ENCODE data around the gene ABCB9. TPM values are rescaled to one million over a fixed set of nuclear protein-coding genes. Genes with fewer than 3 reads are reported as not detected.

Gene ABCB9
- total and polyA plus RNA-seq, 4 donors: 2.7 to 7.5 (median 4.8) TPM

DNA sequence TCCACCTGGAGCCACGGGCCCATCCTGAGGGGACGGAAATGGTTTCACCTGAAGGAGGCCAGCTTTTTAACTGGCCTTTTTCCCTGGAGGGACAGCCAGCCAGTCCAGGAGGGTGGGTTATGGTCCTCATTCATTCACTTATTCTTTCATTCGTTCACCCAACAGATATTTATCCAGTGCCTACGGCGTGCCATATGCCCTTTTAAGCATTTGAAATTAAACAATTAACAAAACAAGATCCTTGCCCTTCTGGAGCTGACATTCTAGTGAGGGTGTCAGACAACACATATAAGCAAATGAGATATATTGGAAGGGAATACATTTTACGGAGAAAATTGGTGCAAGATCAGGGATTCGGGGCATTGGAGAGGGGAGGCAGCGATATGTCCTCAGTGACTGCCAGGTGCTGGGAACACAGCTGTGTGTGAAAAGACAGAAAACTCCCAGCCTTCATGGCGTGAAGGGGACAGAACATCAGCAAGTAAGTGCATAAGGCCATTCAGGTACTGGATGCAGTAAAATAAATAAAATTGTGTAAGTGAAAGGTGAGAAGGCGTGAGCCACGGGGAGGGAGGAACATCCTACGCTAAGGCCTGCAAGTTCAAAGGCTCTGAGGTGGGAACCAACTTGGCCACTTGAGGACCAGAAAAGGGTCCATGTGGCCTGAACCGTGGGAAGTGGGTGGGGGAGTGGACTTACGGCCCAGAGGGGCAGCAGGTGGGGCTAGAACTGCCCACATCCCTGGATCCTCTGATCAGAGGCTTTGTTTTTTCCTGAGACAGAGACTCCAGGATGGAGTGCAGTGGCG lies 684 bp upstream of the ABCB9 start:
- Histone ChIP-seq H3K27me3 (ENCODE audit: control insufficient read depth in 3 of 3, insufficient read depth in 3 of 3, low read length in 2 of 3) (no peaks in the 10 kb centered on the region), H3K27ac (ENCODE audit: low read depth in 1 of 2, low read length in 1 of 2) (peak overlapping the region in 1 of 2 donors; percentile 48), H3K9ac (ENCODE audit: insufficient read depth in 1 of 2, low read length in 2 of 2) (no peak overlapping the region), H3K4me3 (no peak overlapping the region), H3K36me3 (ENCODE audit: control insufficient read depth in 4 of 4, insufficient read depth in 4 of 4, low read length in 4 of 4) (no peaks in the 10 kb centered on the region), H3K9me3 (ENCODE audit: control insufficient read depth in 4 of 4, insufficient read depth in 3 of 4, low read length in 3 of 4) (no peaks in the 10 kb centered on the region), H3K4me1 (ENCODE audit: control insufficient read depth in 5 of 5, insufficient read depth in 5 of 5, low read length in 5 of 5) (peaks cover 0 to 39% (median 11%) of the 10 kb centered on the region in 5 donors)
- TF ChIP-seq, protein P1, sequence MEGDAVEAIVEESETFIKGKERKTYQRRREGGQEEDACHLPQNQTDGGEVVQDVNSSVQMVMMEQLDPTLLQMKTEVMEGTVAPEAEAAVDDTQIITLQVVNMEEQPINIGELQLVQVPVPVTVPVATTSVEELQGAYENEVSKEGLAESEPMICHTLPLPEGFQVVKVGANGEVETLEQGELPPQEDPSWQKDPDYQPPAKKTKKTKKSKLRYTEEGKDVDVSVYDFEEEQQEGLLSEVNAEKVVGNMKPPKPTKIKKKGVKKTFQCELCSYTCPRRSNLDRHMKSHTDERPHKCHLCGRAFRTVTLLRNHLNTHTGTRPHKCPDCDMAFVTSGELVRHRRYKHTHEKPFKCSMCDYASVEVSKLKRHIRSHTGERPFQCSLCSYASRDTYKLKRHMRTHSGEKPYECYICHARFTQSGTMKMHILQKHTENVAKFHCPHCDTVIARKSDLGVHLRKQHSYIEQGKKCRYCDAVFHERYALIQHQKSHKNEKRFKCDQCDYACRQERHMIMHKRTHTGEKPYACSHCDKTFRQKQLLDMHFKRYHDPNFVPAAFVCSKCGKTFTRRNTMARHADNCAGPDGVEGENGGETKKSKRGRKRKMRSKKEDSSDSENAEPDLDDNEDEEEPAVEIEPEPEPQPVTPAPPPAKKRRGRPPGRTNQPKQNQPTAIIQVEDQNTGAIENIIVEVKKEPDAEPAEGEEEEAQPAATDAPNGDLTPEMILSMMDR (IDR thresholded peaks at IDR 0.05; ENCODE audit: control extremely low read depth, extremely low read depth): no peak
- 62 to 72% methylated on average over 15 of the region's 15 CpGs for WGBS, 2 donors
- ATAC-seq (ENCODE audit: insufficient read depth, low FRiP score) (no peak), DNase-seq (no peak)

DNA sequence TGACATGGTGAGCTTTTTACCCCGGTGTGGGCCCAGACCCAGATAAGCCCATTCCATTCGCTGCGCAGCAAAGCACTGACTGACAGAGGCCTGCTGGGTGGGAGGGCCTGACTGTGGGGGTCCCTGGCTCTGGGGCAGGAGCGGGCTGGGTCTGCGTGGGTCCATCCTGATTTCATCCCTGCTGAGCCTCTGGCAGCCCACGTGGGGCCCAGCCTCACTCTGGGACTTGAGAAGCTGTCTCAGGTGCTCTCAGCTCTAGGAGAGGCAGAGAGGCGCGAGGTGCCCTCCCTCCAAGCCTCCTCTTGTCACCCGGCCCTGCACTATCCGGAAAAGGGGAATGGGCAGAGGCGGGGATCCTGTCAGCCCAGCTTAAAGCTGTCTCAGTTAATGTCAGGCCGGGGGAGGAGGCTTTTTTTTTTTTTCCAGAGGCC lies 927 bp downstream of the ABCB9 start:
- TF ChIP-seq, protein P1 (IDR thresholded peaks at IDR 0.05; ENCODE audit: control extremely low read depth, extremely low read depth): no peak
- Histone ChIP-seq H3K9ac (ENCODE audit: insufficient read depth in 1 of 2, low read length in 2 of 2) (no peak overlapping the region), H3K27ac (ENCODE audit: low read depth in 1 of 2, low read length in 1 of 2) (no peak overlapping the region)

DNA sequence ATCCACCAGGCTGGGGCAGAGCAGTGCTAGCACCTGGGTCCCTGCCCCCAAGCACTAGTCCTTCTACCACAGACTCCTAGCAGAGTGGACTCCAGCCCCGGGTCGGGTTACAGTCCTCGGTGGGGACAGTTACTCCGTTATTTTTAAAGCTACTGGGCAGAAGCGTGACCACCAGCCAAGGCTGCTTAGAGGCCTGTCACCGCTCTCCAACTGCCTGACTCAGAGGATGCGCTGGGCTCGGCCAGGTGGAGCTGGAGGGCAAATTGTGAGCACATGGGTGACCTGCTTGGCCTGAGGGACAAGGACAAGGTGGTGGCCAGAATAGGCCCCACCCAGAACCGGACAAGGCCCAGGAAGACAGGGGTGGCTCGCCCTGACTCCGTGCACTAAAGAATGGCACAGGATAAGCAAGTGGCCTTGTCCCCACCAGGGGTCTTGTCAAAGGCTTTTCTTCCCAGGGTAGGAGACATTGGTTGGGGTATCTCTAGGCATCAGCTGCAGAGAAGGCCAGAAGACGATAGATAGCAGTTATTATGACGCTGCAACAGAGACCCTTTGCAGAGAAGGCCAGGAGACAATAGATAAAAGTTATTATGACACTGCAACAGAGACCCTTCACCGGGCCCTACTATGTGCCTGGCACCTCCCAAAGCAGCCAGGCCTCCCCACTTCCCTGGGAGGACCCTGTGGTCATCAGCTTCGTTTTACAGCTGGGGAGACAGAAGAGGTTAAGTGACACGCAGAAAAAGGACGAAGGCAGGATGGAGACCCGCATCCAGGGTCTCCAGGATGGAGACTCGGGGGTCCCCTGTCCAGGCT lies 1.6 kb downstream of the ABCB9 start:
- Histone ChIP-seq H3K27ac (ENCODE audit: low read depth in 1 of 2, low read length in 1 of 2) (no peak overlapping the region), H3K4me3 (no peak overlapping the region), H3K36me3 (ENCODE audit: control insufficient read depth in 4 of 4, insufficient read depth in 4 of 4, low read length in 4 of 4) (peaks cover 0 to 4% (median 0%) of the 10 kb centered on the region in 4 donors), H3K27me3 (ENCODE audit: control insufficient read depth in 3 of 3, insufficient read depth in 3 of 3, low read length in 2 of 3) (no peaks in the 10 kb centered on the region), H3K9ac (ENCODE audit: insufficient read depth in 1 of 2, low read length in 2 of 2) (no peak overlapping the region), H3K4me1 (ENCODE audit: control insufficient read depth in 5 of 5, insufficient read depth in 5 of 5, low read length in 5 of 5) (peaks cover 0 to 36% (median 11%) of the 10 kb centered on the region in 5 donors), H3K9me3 (ENCODE audit: control insufficient read depth in 4 of 4, insufficient read depth in 3 of 4, low read length in 3 of 4) (no peaks in the 10 kb centered on the region)
- TF ChIP-seq, protein P1 (IDR thresholded peaks at IDR 0.05; ENCODE audit: control extremely low read depth, extremely low read depth): no peak
- 90 to 92% methylated on average over 19 of the region's 19 CpGs for WGBS, 2 donors
- ATAC-seq (ENCODE audit: insufficient read depth, low FRiP score) (no peak), DNase-seq (no peak)

More for the DNA sequence above, 927 bp downstream of the ABCB9 start:
- H3K27me3 ChIP-seq (ENCODE audit: control insufficient read depth in 3 of 3, insufficient read depth in 3 of 3, low read length in 2 of 3): no peaks in the 10 kb centered on the region
- ATAC-seq (ENCODE audit: insufficient read depth, low FRiP score): no peak
- 60 to 68% methylated on average over 12 of the region's 12 CpGs for WGBS, 2 donors
- H3K36me3 ChIP-seq (ENCODE audit: control insufficient read depth in 4 of 4, insufficient read depth in 4 of 4, low read length in 4 of 4): no peaks in the 10 kb centered on the region
- H3K4me1 ChIP-seq (ENCODE audit: control insufficient read depth in 5 of 5, insufficient read depth in 5 of 5, low read length in 5 of 5): peaks cover 0 to 39% (median 11%) of the 10 kb centered on the region in 5 donors
- no peak overlapping the region for H3K4me3 ChIP-seq
- peak in 1 of 3 donors; percentile 33 for DNase-seq
- no peaks in the 10 kb centered on the region for H3K9me3 ChIP-seq (ENCODE audit: control insufficient read depth in 4 of 4, insufficient read depth in 3 of 4, low read length in 3 of 4)

Data from lung (tissue), 12 donors.